ENCODE data around the gene OR2S2.
A peak's percentile ranks its signal among the peaks of the same experiment; 100 is the strongest.
"Not testable (repeated sequence)": the region's sequence is repeated elsewhere in the genome, so short reads cannot be mapped to it uniquely, and the experiment has no call there.

The OR2S2 gene

GRCh38 chr9:35962126-35962906, 4.4 kb upstream of the OR2S2 start:
- DNase-seq = no peak

- no peak for DNase-seq
These were observed 2.2 kb upstream of the OR2S2 start for GRCh38 chr9:35960039-35960655.

GRCh38 chr9:35956651-35957050, 1.3 kb downstream of the OR2S2 start:
- DNase-seq = no peak

GRCh38 chr9:35954942-35955546, 2.9 kb downstream of the OR2S2 start:
- peak in 1 of 2 donors; percentile 45 for DNase-seq

- no peak for DNase-seq
These were observed 5.3 kb downstream of the OR2S2 start for GRCh38 chr9:35952526-35953191.

GRCh38 chr9:35951736-35952135, 6.2 kb downstream of the OR2S2 start:
- DNase-seq = no peak

- DNase-seq = no peak
These were observed 9.0 kb downstream of the OR2S2 start for GRCh38 chr9:35948901-35949318.

- no peak for DNase-seq
These were observed 9.5 kb downstream of the OR2S2 start for GRCh38 chr9:35948451-35948850.

- peak in 1 of 2 donors; percentile 40 for DNase-seq
These were observed 12.5 kb downstream of the OR2S2 start for GRCh38 chr9:35945341-35946018.

DNA sequence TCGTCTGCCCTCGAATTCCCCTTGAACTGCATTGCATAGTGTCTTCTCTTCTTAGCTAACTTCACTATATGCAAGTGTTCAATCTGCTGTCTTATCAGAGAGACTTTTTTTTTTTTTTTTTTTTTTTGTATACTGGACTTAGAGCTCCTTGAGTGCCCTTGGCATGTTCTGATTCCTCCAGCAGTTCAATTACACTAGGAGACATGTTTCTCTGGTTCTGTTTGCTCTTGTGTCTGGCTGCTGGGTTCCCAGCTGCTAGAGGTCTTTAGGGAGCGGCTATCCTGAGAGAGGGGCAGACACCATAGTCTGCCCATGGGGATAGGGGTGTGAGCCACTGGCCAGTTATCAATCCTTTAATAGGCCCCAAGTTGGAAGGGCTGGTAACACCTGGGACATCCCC, 13.1 kb downstream of the OR2S2 start:
- no peak for DNase-seq

DNA sequence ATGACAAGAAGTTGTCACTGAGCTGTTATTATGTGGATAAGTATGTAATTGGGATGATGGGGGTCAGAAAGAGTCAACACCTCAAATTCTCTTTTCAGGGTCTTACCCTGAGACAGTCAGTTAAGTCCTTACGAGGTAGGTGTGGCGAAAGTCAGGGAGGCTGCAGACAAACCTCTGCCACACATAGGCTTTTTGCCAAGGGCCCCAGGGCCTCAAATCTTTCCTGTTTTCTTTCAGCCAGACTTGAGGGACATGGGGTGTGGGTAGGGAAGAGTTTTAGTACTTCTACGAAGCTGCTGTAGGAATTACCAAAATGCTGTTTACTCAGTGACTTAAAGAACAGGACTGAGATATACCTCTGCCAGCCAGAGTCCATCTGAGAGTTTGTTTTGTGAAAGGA, 13.8 kb downstream of the OR2S2 start:
- no peak for DNase-seq

- no peak for DNase-seq
These were observed 15.7 kb downstream of the OR2S2 start for GRCh38 chr9:35942286-35942685.

DNA sequence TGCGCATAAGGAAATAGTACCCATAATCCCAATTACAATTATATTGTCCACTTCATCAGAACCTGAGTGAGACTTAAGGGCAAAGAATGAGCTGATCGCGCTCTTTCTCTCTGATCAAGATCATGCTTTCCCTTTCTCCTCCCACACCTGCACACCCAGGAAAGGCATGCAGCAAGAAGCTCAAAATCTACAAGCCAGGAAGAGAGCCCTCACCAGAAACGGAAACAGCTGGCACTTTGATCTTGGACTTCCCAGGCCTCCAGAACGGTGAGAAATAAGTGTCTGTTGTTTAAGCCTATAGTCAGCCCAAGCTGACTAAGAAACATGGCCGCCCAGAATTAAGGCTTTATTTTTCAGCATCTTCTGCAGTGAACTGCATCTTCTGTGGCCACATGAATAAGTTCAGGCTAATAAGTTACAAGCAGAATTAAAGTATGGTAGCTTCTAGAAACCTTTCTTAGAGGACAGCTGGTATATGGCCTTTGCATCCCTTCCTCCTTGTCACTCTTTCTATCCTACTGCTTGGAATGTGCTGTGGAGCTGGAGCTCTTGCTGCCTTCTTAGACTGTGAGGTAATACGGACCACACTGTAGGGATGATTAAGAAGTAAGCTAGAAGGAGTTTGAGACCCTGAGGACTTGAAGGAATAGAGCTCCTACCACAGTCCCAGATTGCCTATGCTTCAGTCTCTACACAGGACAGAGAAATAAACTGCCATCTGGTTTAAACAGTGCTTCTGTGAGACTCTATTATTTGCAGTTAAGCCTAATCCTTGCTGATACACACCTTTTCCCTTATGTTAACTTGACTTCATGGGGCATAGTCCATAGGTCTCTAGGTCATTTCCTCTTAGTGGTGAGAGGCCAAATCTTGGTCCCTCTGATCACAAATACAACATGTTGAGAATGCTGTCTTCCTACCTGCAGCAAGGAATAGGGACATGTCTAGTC, 17.2 kb downstream of the OR2S2 start:
- DNase-seq = peak in 1 of 2 donors; percentile 25

DNA sequence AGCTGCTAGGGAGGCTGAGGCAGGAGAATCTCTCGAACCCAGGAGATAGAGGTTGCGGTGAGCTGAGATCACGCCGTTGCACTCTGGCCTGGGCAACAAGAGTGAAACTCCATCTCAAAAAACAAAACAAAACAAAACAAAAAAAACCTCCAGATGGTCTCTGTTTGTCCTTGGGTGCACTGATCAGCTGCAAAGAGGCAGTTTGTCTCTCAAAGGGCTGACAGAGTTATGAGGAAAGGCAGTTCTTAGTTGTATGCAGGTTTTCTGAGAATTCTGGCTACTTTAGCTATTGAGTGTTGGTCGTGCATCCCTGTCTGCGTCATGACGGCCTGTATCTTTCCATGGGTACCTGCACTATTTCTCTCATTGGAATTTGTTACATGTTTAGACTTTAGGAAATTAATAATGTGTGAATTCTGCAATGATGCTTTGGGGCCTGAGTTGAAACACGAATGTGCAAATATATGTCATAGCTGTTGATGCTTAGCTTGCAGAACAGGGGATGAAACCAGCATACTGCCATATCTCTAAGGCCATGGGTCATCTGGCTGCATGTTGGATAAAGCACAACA, 18.2 kb downstream of the OR2S2 start:
- DNase-seq = no peak

DNA sequence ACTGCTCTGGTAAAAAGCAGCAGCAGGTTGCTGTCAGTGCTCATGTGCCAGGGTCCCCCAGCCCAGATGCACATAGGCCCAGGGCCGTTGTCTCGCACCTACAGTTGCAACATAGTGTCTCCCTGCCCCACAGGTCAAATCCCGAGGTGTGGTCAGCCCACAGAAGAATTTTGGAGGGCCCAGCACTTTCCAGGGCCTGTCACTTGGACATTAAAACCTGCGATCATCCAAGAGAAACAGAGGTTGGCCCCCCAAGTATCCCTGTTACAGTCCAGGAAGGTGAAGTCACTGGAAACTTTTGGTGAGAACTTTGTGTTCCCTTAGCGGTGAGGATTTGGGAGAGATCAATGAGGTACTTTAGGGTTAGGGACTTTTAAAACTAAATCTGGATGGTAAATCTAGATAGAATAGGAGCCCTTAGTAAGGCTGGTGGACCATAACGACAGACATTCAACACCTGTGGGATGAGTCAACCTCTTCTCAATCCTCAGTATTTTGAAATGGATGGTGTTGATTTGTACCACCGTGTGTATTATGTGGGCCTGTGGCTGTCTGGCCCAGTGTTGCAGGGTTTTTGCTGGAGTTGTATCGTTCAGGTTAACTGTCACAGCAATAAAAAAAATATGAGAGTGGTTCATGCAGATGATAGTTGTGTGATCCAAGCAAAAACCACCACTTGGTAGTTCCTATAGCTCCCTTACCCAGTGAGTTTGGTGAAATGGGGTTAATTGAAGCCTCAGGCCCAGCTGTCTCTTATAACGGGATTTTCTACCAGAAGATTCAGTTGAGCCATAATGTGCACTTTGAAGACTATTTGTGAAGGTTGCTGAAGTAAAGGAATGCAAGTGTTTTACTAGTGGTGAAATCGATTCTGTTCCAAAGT, 19.2 kb downstream of the OR2S2 start:
- DNase-seq = no peak

DNA sequence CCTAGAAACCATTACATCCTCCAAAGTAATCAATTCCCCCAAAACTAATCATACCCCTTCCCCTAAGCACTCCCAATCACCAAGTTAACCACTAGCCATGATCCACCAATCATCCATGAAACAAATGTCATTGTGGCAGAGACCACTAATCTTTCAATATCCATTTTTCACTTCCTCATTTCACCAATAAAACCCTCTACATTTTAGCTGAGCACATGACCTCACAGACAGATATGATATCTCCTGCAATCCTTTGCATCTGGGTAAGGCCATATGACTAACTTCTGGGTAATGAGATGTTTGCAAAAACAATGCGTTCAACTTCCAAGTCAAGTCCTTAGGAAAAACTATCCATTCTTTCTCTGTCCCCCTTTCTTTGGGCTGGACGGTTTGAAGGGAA, 20.7 kb downstream of the OR2S2 start:
- DNase-seq = no peak

- DNase-seq = no peak
These were observed 22.0 kb downstream of the OR2S2 start for GRCh38 chr9:35935755-35936509.

DNA sequence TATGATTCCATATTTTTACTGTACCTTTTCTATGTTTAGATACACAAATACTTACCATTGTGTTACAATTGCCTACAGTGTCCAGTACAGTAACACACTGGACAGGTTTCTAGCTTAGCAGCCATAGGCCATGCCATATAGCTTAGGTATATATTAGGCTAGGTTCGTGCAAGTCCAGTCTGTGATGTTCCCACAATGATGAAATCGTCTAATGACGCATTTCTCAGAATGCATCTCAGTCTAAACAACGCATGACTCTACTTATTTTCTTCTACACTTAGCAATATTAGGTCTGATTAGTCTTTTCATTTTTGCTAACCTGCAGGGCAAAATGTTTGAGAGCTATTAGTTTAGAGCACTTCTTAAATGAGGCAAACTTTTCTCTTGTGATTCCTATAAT, 22.7 kb downstream of the OR2S2 start:
- no peak for DNase-seq

- not testable (repeated sequence) for DNase-seq
These were observed 23.9 kb downstream of the OR2S2 start for GRCh38 chr9:35934069-35934468.
